ENCODE data around the gene OR2T12. TPM values are rescaled to one million over a fixed set of nuclear protein-coding genes. Genes with fewer than 3 reads are reported as not detected.

Gene OR2T12
- total and polyA plus RNA-seq, 9 of the 15 experiments (the other 6 are each of a cell fraction or from before 2014, with no cell fraction given), result 0.01 TPM; not detected in 8

GRCh38 chr1:248348475-248348874 lies 45.3 kb upstream of the OR2T12 start, which contains the start of gene OR14C36:
TSS of gene OR14C36 (plus strand) at chr1:248348775. CDS start at chr1:248348775, 0 bp downstream.
- BruUV-seq (replicated peaks), result no TSS peak
- H3K27ac ChIP-seq (ENCODE audit: extremely low read depth, low read depth, low read length), result no peak within 1 kb of the TSS
- no peaks in the 10 kb centered on the region for H3K9me1 ChIP-seq (ENCODE audit: control insufficient read depth, insufficient read depth, low read length)
- no peak within 1 kb of the TSS for H3K4me2 ChIP-seq (ENCODE audit: insufficient read depth, low read length)
- H3K4me1 ChIP-seq (replicated peaks in 1 of 2; ENCODE audit: control insufficient read depth in 2 of 2, insufficient read depth in 2 of 2, low read length in 2 of 2), result no peaks in the 10 kb centered on the region
- in situ Hi-C loops (cut with MboI) (no loop called here), intact Hi-C loops (cut with micrococcal nuclease) (no loop called here)
- ATAC-seq (no peak), FAIRE-seq (no peak), DNase-seq (ENCODE audit: extremely low read depth in 1 of 4, low spot score in 3 of 4) (no peak)
- no peaks in the 10 kb centered on the region for H3K79me2 ChIP-seq (ENCODE audit: control insufficient read depth, insufficient read depth, low read length)
- no peaks in the 10 kb centered on the region; the same call in 1 of the 2 replicates for H3K9me3 ChIP-seq (replicated peaks; ENCODE audit: control insufficient read depth, insufficient read depth, low read depth, low read length)
- CTCF ChIA-PET (ENCODE audit: low intra/inter-chr PET ratio), result no interaction called here
- no peaks in the 10 kb centered on the region for H3K36me3 ChIP-seq (ENCODE audit: control insufficient read depth, insufficient read depth, low read length)
- 3% methylated on average over 4 of the region's 4 CpGs for WGBS (ENCODE audit: insufficient coverage, low coverage, missing lambda C conversion rate)
- no peak within 1 kb of the TSS for H3K9ac ChIP-seq (ENCODE audit: insufficient read depth in 1 of 2, low read depth in 2 of 2, low read length in 2 of 2)
- no peaks in the 10 kb centered on the region for H3K27me3 ChIP-seq (ENCODE audit: control insufficient read depth in 2 of 2, insufficient read depth in 2 of 2, low read length in 2 of 2)
- H3K4me3 ChIP-seq, result no peak within 1 kb of the TSS
- POLR2A ChIA-PET, result no interaction called here
- H2AFZ ChIP-seq (ENCODE audit: low read depth, low read length), result no peak within 1 kb of the TSS
- H4K20me1 ChIP-seq (replicated peaks; ENCODE audit: control insufficient read depth, insufficient read depth, low read length), result no peaks in the 10 kb centered on the region
- TF ChIP-seq FOXJ2 (tag; IDR thresholded peaks at IDR 0.05) (no peak), PHB (CRISPR knock-in tag; IDR thresholded peaks at IDR 0.05) (no peak), PHB2 (IDR thresholded peaks at IDR 0.05; ENCODE audit: low read depth) (no peak), KLF10 (CRISPR knock-in tag; IDR thresholded peaks at IDR 0.05) (no peak), CAMTA2 (CRISPR knock-in tag; conservative IDR thresholded peaks at IDR 0.05) (no peak), MYC (IDR thresholded peaks at IDR 0.05; ENCODE audit: low read depth, low read length) (no peak), MYC (CRISPR knock-in tag; IDR thresholded peaks at IDR 0.05; ENCODE audit: borderline replicate concordance, low read depth) (no peak), DMBX1 (CRISPR knock-in tag; IDR thresholded peaks at IDR 0.05; ENCODE audit: borderline replicate concordance) (no peak), ZNF431 (CRISPR knock-in tag; IDR thresholded peaks at IDR 0.05) (no peak), GATAD2B (IDR thresholded peaks at IDR 0.05; ENCODE audit: borderline replicate concordance) (no peak), SETDB1 (IDR thresholded peaks at IDR 0.05; ENCODE audit: low read length) (no peak), SRSF1 (IDR thresholded peaks at IDR 0.05; ENCODE audit: low read depth, low read length) (no peak), MAFG (tag; conservative IDR thresholded peaks at IDR 0.05) (no peak), ZNF699 (CRISPR knock-in tag; IDR thresholded peaks at IDR 0.05; ENCODE audit: insufficient replicate concordance) (no peak), LARP7 (IDR thresholded peaks at IDR 0.05) (no peak), NFRKB (IDR thresholded peaks at IDR 0.05; ENCODE audit: low read depth) (no peak)
- TF ChIP-seq, protein P1, sequence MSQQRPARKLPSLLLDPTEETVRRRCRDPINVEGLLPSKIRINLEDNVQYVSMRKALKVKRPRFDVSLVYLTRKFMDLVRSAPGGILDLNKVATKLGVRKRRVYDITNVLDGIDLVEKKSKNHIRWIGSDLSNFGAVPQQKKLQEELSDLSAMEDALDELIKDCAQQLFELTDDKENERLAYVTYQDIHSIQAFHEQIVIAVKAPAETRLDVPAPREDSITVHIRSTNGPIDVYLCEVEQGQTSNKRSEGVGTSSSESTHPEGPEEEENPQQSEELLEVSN (IDR thresholded peaks at IDR 0.05; ENCODE audit: borderline replicate concordance in 1 of 2, extremely low read depth in 1 of 2, insufficient read depth in 1 of 2, insufficient read length in 1 of 2, low read depth in 1 of 2, low read length in 1 of 2, poor library complexity in 1 of 2, severe bottlenecking in 1 of 2), result no peak
- TF ChIP-seq, protein P2, sequence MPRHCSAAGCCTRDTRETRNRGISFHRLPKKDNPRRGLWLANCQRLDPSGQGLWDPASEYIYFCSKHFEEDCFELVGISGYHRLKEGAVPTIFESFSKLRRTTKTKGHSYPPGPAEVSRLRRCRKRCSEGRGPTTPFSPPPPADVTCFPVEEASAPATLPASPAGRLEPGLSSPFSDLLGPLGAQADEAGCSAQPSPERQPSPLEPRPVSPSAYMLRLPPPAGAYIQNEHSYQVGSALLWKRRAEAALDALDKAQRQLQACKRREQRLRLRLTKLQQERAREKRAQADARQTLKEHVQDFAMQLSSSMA (CRISPR knock-in tag; IDR thresholded peaks at IDR 0.05), result no peak
- TF ChIP-seq, protein P3, sequence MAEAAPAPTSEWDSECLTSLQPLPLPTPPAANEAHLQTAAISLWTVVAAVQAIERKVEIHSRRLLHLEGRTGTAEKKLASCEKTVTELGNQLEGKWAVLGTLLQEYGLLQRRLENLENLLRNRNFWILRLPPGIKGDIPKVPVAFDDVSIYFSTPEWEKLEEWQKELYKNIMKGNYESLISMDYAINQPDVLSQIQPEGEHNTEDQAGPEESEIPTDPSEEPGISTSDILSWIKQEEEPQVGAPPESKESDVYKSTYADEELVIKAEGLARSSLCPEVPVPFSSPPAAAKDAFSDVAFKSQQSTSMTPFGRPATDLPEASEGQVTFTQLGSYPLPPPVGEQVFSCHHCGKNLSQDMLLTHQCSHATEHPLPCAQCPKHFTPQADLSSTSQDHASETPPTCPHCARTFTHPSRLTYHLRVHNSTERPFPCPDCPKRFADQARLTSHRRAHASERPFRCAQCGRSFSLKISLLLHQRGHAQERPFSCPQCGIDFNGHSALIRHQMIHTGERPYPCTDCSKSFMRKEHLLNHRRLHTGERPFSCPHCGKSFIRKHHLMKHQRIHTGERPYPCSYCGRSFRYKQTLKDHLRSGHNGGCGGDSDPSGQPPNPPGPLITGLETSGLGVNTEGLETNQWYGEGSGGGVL (CRISPR knock-in tag; IDR thresholded peaks at IDR 0.05), result no peak
